Measurements from ENCODE around the gene B3GNT9.

- TF ChIP-seq CTCF (IDR thresholded peaks at IDR 0.05; ENCODE audit: borderline replicate concordance, extremely low read depth, low read length, poor library complexity, severe bottlenecking) (no peak), EZH2 (IDR thresholded peaks at IDR 0.05; ENCODE audit: borderline replicate concordance, low read depth, low read length, severe bottlenecking) (no peak)
Measured at GRCh38 chr16:67112591-67113399, 38.0 kb downstream of the B3GNT9 start.
